Measurements from ENCODE around the gene WDR62. TPM values are rescaled to one million over a fixed set of nuclear protein-coding genes. Genes with fewer than 3 reads are reported as not detected.
"Not testable (repeated sequence)": the region's sequence is repeated elsewhere in the genome, so short reads cannot be mapped to it uniquely, and the experiment has no call there.

WDR62 gene
- total and polyA plus RNA-seq, 7 donors: 0.81 to 7.2 (median 2.6) TPM

DNA sequence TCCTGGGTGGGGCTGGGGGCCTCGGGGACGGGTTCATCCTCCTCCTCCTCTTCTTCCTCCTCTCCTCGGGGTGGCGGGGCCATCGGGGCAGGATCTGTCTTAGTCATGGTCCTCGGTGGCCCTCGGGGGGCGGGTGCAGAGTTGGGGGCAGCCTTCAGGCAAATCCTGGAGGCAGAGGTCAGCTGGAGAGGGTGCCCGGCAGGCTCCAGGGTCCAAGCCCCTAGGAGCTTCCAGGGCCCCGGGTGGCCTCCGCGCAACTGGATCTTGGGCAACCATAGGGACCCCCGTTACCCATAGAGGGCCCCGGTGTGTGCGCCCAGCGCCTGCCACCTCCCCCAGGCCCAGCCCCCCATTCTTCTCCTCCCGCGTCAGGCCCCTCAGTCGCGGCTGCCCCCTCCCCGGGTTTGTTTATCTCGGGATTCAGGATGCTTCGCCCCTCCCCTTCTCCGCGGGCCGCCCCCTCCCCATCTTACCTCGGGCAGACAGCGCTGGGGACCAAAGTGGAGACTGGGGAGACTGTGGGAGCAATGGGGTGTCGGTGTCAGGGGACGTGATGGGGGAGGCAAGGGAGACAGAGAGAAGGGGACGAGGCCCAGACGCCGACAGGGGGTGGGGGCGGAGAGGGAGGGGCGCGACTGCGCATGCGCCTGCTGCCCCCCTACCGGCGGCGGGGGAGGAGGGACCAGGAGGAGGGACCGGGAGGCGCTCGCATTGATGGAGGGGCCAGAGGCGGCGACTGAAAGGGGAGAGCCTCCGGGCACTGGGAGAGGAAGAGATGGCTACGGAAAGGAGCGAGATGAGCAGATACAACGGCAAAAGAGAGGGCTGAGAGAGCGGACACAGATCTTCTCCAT is 22.2 kb upstream of the WDR62 start, which contains the start of gene CLIP3:
TSS of gene CLIP3 (minus strand) at position 623 of the 854 bp plus-strand sequence. CDS start at position 107, 516 bp downstream.
- peak within 1 kb of the TSS; percentile 58 for H3K4me3 ChIP-seq
- peaks cover 0 to 12% (median 0%) of the 10 kb centered on the region in 3 donors for H3K27me3 ChIP-seq (ENCODE audit: insufficient read depth in 3 of 3, low read length in 2 of 3)
- no peak for TF ChIP-seq CTCF (IDR thresholded peaks at IDR 0.05)
- no peak within 1 kb of the TSS for H3K27ac ChIP-seq
- H3K9me3 ChIP-seq: no peaks in the 10 kb centered on the region
- intact Hi-C loops (cut with DNase I): no loop called here
- WGBS, 3 donors: 2 to 5% (median 2%) methylated on average over 31 to 51 of the region's 51 CpGs
- ATAC-seq: peak in 3 of 4 donors; percentile 37 to 62 (median 60)
- DNase-seq: peak; percentile 61 to 80
- peaks cover 4% of the 10 kb centered on the region for H3K4me1 ChIP-seq
- peaks cover 0 to 11% of the 10 kb centered on the region in 2 donors for H3K36me3 ChIP-seq (ENCODE audit: insufficient read depth in 1 of 2, low read depth in 1 of 2)

DNA sequence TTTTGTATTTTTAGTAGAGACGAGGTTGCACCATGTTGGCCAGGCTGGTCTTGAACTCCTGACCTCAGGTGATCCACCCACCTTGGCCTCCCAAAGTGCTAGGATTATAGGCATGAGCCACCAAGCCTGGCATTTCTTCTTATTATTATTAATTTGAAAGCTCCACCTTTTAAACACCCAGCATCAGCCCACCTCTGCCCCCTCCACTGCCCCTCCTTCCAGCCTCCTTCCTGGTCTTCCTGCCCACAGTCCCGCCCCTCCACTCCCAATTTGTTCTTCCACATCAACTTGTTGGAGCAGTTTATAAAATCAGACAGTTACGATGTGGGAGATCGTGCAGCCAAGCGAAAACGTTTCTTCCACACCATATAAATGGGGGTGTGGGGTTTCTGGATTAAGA is 14.2 kb upstream of the WDR62 start:
- no peak for DNase-seq
- Histone ChIP-seq H3K9me3 (no peaks in the 10 kb centered on the region), H3K4me3 (no peak overlapping the region), H3K27me3 (ENCODE audit: insufficient read depth in 3 of 3, low read length in 2 of 3) (no peaks in the 10 kb centered on the region), H3K27ac (no peak overlapping the region), H3K36me3 (ENCODE audit: insufficient read depth in 1 of 2, low read depth in 1 of 2) (peaks cover 0 to 3% of the 10 kb centered on the region in 2 donors), H3K4me1 (no peaks in the 10 kb centered on the region)
- ATAC-seq: no peak
- intact Hi-C loops (cut with DNase I): no loop called here
- 84 to 90% (median 87%) methylated on average over 6 of the region's 6 CpGs for WGBS, 3 donors
- TF ChIP-seq CTCF (IDR thresholded peaks at IDR 0.05): no peak

DNA sequence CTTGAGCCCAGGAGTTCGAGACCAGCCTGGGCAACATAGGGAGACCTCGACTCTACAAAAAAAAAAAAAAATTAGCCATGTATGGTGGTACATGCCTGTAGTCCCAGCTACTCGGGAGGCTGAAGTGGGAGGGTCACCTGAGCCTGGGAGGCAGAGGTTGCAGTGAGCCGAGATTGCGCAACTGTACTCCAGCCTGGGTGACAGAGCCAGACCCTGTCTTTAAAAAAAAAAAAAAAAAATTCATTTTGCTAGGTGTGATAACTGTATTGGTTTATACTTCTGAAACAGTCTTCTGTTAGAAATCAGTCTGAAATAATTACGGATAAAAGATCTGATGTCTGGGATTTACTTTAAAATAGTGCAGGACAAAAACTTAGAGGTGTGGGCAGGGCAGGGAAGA is 13.6 kb upstream of the WDR62 start:
- 83 to 93% (median 91%) methylated on average over 6 of the region's 6 CpGs for WGBS, 3 donors
- H3K4me1 ChIP-seq; H3K4me3 ChIP-seq; DNase-seq; H3K36me3 ChIP-seq (ENCODE audit: insufficient read depth in 1 of 2, low read depth in 1 of 2); H3K27ac ChIP-seq; H3K9me3 ChIP-seq; H3K27me3 ChIP-seq (ENCODE audit: insufficient read depth in 3 of 3, low read length in 2 of 3); intact Hi-C loops (cut with DNase I); ATAC-seq: not testable (repeated sequence)

GRCh38 chr19:36041831-36042230 is 12.9 kb upstream of the WDR62 start:
- no peaks in the 10 kb centered on the region for H3K36me3 ChIP-seq (ENCODE audit: insufficient read depth in 1 of 2, low read depth in 1 of 2)
- no peak for TF ChIP-seq CTCF (IDR thresholded peaks at IDR 0.05)
- no peak for DNase-seq
- intact Hi-C loops (cut with DNase I): no loop called here
- no peaks in the 10 kb centered on the region for H3K4me1 ChIP-seq
- H3K9me3 ChIP-seq: no peaks in the 10 kb centered on the region
- 20 to 37% (median 36%) methylated on average over 3 of the region's 3 CpGs for WGBS, 3 donors
- H3K27me3 ChIP-seq (ENCODE audit: insufficient read depth in 3 of 3, low read length in 2 of 3): no peaks in the 10 kb centered on the region
- no peak overlapping the region for H3K4me3 ChIP-seq
- no peak overlapping the region for H3K27ac ChIP-seq
- peak in 1 of 4 donors; percentile 71 for ATAC-seq

GRCh38 chr19:36043952-36044351 is 10.7 kb upstream of the WDR62 start:
- no peak for TF ChIP-seq CTCF (IDR thresholded peaks at IDR 0.05)
- H3K4me3 ChIP-seq: no peak overlapping the region
- no peak overlapping the region for H3K27ac ChIP-seq
- DNase-seq: no peak
- intact Hi-C loops (cut with DNase I): no loop called here
- ATAC-seq: no peak
- no peaks in the 10 kb centered on the region for H3K27me3 ChIP-seq (ENCODE audit: insufficient read depth in 3 of 3, low read length in 2 of 3)
- 94 to 98% (median 96%) methylated on average over 2 of the region's 2 CpGs for WGBS, 3 donors
- no peaks in the 10 kb centered on the region for H3K4me1 ChIP-seq
- no peaks in the 10 kb centered on the region for H3K9me3 ChIP-seq
- H3K36me3 ChIP-seq (ENCODE audit: insufficient read depth in 1 of 2, low read depth in 1 of 2): no peaks in the 10 kb centered on the region

All from psoas muscle (tissue), 8 donors.